ENCODE data around the gene SLCO4A1. TPM values are rescaled to one million over a fixed set of nuclear protein-coding genes. Genes with fewer than 3 reads are reported as not detected.

The SLCO4A1 gene
- total and polyA plus RNA-seq, 12 donors: 0.39 to 27.0 (median 4.9) TPM

DNA sequence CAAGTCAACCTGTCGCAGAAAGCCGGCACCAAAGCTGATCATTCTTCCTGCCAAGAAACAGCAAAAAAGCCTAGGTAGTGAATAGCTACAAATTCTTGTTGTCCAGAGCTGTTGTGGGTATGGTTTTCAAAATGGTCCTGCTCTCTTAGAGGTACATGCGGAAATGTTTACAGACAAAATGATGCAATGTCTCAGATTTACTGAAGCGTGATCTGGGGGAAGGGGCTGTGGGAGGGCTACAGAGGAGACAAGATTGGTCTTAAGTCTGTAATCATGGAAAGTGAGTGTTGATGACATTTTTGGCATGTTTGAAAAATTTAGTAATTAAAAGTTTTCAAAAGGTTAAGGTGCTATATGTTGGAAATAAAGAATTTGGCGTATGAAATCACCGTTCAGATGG is 72.5 kb downstream of the SLCO4A1 start:
- H3K9me3 ChIP-seq (replicated peaks in 1 of 3): no peaks in the 10 kb centered on the region
- no peak overlapping the region for H3K27ac ChIP-seq
- H3K36me3 ChIP-seq (replicated peaks in 1 of 2): no peaks in the 10 kb centered on the region
- intact Hi-C loops (cut with DNase I): no loop called here
- no peak for TF ChIP-seq POLR2A (IDR thresholded peaks at IDR 0.05)
- TF ChIP-seq, protein P1, sequence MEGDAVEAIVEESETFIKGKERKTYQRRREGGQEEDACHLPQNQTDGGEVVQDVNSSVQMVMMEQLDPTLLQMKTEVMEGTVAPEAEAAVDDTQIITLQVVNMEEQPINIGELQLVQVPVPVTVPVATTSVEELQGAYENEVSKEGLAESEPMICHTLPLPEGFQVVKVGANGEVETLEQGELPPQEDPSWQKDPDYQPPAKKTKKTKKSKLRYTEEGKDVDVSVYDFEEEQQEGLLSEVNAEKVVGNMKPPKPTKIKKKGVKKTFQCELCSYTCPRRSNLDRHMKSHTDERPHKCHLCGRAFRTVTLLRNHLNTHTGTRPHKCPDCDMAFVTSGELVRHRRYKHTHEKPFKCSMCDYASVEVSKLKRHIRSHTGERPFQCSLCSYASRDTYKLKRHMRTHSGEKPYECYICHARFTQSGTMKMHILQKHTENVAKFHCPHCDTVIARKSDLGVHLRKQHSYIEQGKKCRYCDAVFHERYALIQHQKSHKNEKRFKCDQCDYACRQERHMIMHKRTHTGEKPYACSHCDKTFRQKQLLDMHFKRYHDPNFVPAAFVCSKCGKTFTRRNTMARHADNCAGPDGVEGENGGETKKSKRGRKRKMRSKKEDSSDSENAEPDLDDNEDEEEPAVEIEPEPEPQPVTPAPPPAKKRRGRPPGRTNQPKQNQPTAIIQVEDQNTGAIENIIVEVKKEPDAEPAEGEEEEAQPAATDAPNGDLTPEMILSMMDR (IDR thresholded peaks at IDR 0.05): no peak
- no peak for DNase-seq
- H3K27me3 ChIP-seq: peaks cover 27% of the 10 kb centered on the region
- no peaks in the 10 kb centered on the region for H3K4me1 ChIP-seq (replicated peaks in 1 of 2)
- no peak overlapping the region for H3K4me3 ChIP-seq
- WGBS, 4 donors: 86 to 94% (median 88%) methylated on average over 6 of the region's 6 CpGs

DNA sequence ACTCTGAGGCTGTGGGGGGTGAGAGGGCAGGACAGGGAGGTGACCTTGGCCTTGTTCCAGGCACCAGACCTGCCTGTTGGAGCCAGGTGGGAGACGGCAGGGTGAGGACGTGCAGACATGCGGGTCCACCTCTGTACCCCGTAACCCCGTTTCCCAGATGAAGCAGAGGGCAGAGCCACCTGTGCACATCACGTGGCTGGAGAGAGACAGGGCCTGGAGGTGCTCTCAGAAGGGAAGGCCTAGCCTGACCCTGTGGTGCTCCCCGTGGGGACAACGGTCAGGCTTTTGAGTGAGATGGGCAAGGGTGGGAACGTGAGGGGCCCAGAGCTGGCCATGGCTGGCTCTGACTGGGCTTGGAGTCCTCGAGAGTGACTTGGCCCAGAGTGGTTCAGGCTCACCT is 72.9 kb downstream of the SLCO4A1 start:
- intact Hi-C loops (cut with DNase I): no loop called here
- Histone ChIP-seq H3K27me3 (peaks cover 24% of the 10 kb centered on the region), H3K4me1 (replicated peaks in 1 of 2) (no peaks in the 10 kb centered on the region), H3K4me3 (no peak overlapping the region), H3K27ac (no peak overlapping the region), H3K36me3 (replicated peaks in 1 of 2) (no peaks in the 10 kb centered on the region), H3K9me3 (replicated peaks in 1 of 3) (no peaks in the 10 kb centered on the region)
- TF ChIP-seq POLR2A (IDR thresholded peaks at IDR 0.05): no peak
- TF ChIP-seq, protein P1 (IDR thresholded peaks at IDR 0.05): no peak
- 87 to 91% (median 87%) methylated on average over 7 to 10 of the region's 10 CpGs for WGBS, 4 donors
- no peak for DNase-seq

DNA sequence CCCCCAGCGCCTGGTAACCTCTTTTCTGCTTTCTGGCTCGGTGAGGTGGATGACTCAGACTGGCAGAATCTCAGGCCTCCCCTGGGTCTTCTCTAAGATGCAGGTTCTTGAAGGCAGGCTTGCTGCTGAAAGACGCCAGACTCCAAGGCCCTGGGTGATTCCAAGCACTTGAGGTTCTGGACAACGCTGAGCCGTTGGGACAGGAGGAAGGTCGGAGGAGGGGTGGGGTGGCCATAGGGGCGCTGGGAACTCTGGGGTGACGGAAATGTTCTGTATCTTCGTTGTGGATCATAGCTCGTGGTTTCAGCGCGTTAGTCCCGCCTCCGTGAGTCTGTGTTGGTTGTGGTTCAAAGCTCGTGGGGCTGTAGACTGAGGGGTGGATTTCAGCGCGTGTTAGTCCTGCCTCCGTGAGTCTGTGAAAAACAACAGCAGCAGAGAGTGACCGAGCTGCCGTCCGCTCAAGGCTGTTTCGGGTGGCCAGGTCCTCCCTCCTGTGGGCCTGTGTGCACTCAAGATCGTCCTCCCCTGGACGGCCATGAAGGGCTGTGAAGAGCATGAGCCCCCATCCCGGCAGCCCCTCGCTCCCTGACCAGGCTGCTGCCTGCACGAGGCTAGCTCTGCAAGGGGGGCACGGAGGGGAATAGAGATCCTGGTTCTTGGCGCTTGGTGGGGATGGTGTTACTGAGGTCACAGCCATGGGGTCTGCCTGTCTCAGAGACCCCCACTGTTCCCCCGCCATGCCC is 74.1 kb downstream of the SLCO4A1 start:
- 62 to 66% (median 64%) methylated on average over 24 to 30 of the region's 30 CpGs for WGBS, 4 donors
- no peaks in the 10 kb centered on the region for H3K36me3 ChIP-seq (replicated peaks in 1 of 2)
- intact Hi-C loops (cut with DNase I): no loop called here
- no peak overlapping the region for H3K4me3 ChIP-seq
- no peaks in the 10 kb centered on the region for H3K4me1 ChIP-seq (replicated peaks in 1 of 2)
- DNase-seq: no peak
- peaks cover 18% of the 10 kb centered on the region for H3K27me3 ChIP-seq
- no peak overlapping the region for H3K27ac ChIP-seq
- TF ChIP-seq, protein P1 (IDR thresholded peaks at IDR 0.05): no peak
- TF ChIP-seq POLR2A (IDR thresholded peaks at IDR 0.05): no peak
- peaks cover 0 to 7% (median 0%) of the 10 kb centered on the region in 3 donors for H3K9me3 ChIP-seq (replicated peaks in 1 of 3)

DNA sequence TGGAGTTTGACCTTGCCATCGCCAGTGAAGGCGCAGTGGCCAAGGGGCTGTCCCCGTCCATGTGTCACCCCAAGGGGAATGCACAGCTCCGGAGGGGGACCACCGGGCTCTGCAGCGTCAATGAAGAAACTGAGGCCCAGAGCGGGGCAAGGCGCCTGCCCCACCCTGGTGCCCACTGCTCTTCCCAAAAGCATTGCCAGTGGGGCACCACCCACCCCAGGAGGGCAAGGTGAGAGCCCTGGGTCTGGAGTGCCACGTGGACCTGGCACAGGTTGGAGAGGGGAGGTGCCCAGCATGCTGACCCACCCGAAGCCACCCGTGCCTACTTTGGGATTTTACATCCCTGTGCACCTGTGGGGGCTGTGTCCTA is 74.6 kb downstream of the SLCO4A1 start:
- no peaks in the 10 kb centered on the region for H3K4me1 ChIP-seq (replicated peaks in 1 of 2)
- H3K36me3 ChIP-seq (replicated peaks in 1 of 2): no peaks in the 10 kb centered on the region
- peaks cover 23% of the 10 kb centered on the region for H3K27me3 ChIP-seq
- H3K9me3 ChIP-seq (replicated peaks in 1 of 3): peaks cover 0 to 7% (median 0%) of the 10 kb centered on the region in 3 donors
- no peak overlapping the region for H3K4me3 ChIP-seq
- intact Hi-C loops (cut with DNase I): no loop called here
- no peak overlapping the region for H3K27ac ChIP-seq
- WGBS, 4 donors: 70 to 88% (median 85%) methylated on average over 3 to 11 of the region's 11 CpGs
- no peak for DNase-seq
- TF ChIP-seq, protein P1 (IDR thresholded peaks at IDR 0.05): no peak
- TF ChIP-seq POLR2A (IDR thresholded peaks at IDR 0.05): no peak

All from adrenal gland (tissue), 12 donors.